Measurements from ENCODE around the gene SH3RF1. TPM values are rescaled to one million over a fixed set of nuclear protein-coding genes. Genes with fewer than 3 reads are reported as not detected.

Gene SH3RF1
- total and polyA plus RNA-seq, 4 donors = 1.8 to 7.9 (median 3.5) TPM

DNA sequence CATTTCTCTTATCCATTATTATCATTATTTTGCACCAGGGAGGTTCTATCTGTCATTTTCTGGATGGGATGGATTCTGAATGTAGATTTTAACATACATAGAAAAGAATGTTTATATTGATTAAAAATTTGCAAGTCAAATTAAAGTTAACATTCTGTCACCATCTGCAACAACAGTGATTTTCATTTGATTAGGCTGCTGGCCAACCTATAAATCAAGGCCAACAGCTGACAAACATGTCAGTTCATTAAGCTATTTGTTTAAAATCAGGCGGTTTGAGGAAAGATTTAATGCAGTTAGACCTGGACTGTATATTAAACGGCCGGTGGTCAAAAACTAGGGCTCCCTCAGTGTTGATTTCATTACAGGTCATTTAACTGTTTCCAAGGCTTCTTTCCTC is 151.2 kb downstream of the SH3RF1 start:
- Histone ChIP-seq H3K27me3 (ENCODE audit: control insufficient read depth in 4 of 4, insufficient read depth in 4 of 4, low read length in 3 of 4) (no peaks in the 10 kb centered on the region), H3K36me3 (ENCODE audit: control insufficient read depth in 4 of 4, insufficient read depth in 3 of 4, low read depth in 1 of 4, low read length in 3 of 4) (peaks cover 6 to 35% (median 19%) of the 10 kb centered on the region in 4 donors), H3K27ac (ENCODE audit: low read depth in 1 of 2, low read length in 2 of 2) (no peak overlapping the region), H3K9ac (ENCODE audit: low read depth in 1 of 2, low read length in 2 of 2) (no peak overlapping the region), H3K4me3 (ENCODE audit: low read depth in 1 of 3, low read length in 3 of 3) (no peak overlapping the region), H3K9me3 (ENCODE audit: control insufficient read depth in 4 of 4, low read length in 3 of 4) (no peaks in the 10 kb centered on the region), H3K4me1 (ENCODE audit: control insufficient read depth in 4 of 4, insufficient read depth in 4 of 4, low read length in 3 of 4) (peaks cover 2 to 8% (median 4%) of the 10 kb centered on the region in 4 donors)
- DNase-seq (ENCODE audit: low spot score) = no peak
- TF ChIP-seq SP1 (IDR thresholded peaks at IDR 0.05) (no peak), FOXA2 (IDR thresholded peaks at IDR 0.05) (no peak), RAD21 (IDR thresholded peaks at IDR 0.05) (no peak), NR2F2 (IDR thresholded peaks at IDR 0.05) (no peak), REST (IDR thresholded peaks at IDR 0.05) (no peak), EGR1 (IDR thresholded peaks at IDR 0.05; ENCODE audit: low read depth in 2 of 2) (no peak), CTCF (IDR thresholded peaks at IDR 0.05; ENCODE audit: low read depth, low read length, missing input control) (no peak), ZBTB33 (IDR thresholded peaks at IDR 0.05) (no peak), YY1 (IDR thresholded peaks at IDR 0.05) (no peak), TAF1 (conservative IDR thresholded peaks at IDR 0.05) (no peak), HNF4A (conservative IDR thresholded peaks at IDR 0.05) (no peak), JUND (IDR thresholded peaks at IDR 0.05) (no peak), FOXA1 (IDR thresholded peaks at IDR 0.05) (no peak), RXRA (IDR thresholded peaks at IDR 0.05) (no peak), HNF4G (IDR thresholded peaks at IDR 0.05) (no peak), MAX (IDR thresholded peaks at IDR 0.05) (no peak)
- WGBS = 86% methylated on average over 3 of the region's 3 CpGs

DNA sequence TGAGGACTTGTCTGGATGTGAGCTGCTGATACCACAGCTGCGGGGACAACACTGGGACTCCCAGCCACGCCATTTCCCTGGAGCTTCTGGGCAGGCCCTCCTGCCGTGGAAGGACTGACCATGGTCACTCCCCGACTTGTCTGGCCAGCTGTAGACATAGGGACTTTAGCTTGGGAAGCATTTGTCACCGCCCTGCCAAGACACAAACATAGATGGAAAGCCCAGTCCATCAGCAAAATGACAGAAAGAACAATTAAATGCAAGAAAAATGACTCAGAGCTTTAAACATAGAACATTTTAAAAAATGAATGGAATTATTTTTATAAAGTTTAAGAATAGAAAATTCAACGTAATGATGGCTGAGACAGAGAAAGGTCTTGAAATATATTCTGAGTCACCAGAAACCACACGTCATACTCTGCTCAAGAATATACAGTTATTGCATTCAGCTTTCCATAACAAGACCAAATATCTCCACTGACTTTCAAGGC is 153.1 kb downstream of the SH3RF1 start:
- peaks cover 4 to 15% (median 9%) of the 10 kb centered on the region in 4 donors for H3K4me1 ChIP-seq (ENCODE audit: control insufficient read depth in 4 of 4, insufficient read depth in 4 of 4, low read length in 3 of 4)
- H3K36me3 ChIP-seq (ENCODE audit: control insufficient read depth in 4 of 4, insufficient read depth in 3 of 4, low read depth in 1 of 4, low read length in 3 of 4) = peaks cover 6 to 35% (median 19%) of the 10 kb centered on the region in 4 donors
- H3K4me3 ChIP-seq (ENCODE audit: low read depth in 1 of 3, low read length in 3 of 3) = no peak overlapping the region
- H3K27ac ChIP-seq (ENCODE audit: low read depth in 1 of 2, low read length in 2 of 2) = no peak overlapping the region
- 93% methylated on average over 7 of the region's 7 CpGs for WGBS
- DNase-seq (ENCODE audit: low spot score) = no peak
- no peak overlapping the region for H3K9ac ChIP-seq (ENCODE audit: low read depth in 1 of 2, low read length in 2 of 2)
- no peaks in the 10 kb centered on the region for H3K27me3 ChIP-seq (ENCODE audit: control insufficient read depth in 4 of 4, insufficient read depth in 4 of 4, low read length in 3 of 4)
- TF ChIP-seq RAD21 (IDR thresholded peaks at IDR 0.05) (no peak), TAF1 (conservative IDR thresholded peaks at IDR 0.05) (no peak), CTCF (IDR thresholded peaks at IDR 0.05; ENCODE audit: low read depth, low read length, missing input control) (no peak), HNF4G (IDR thresholded peaks at IDR 0.05) (no peak)
- no peaks in the 10 kb centered on the region for H3K9me3 ChIP-seq (ENCODE audit: control insufficient read depth in 4 of 4, low read length in 3 of 4)

All from liver (tissue), 9 donors.